HepG2 (cell line): ENCODE data around the gene NECTIN2. TPM values are rescaled to one million over a fixed set of nuclear protein-coding genes. Genes with fewer than 3 reads are reported as not detected.

Source experiments
- ARNTL ChIP-seq: sonication (generic); formaldehyde crosslinking; IDR thresholded peaks from 2 replicates; pipeline ENCODE4 v1.4.0; 2020; ENCODE audit warnings: mild to moderate bottlenecking, missing genetic modification reagents
- ATAD3A ChIP-seq: sonication (generic); formaldehyde crosslinking; IDR thresholded peaks from 2 replicates; pipeline ENCODE4 v1.4.0; 2020; ENCODE audit warnings: missing genetic modification reagents
- BCL6 ChIP-seq: IDR thresholded peaks from 2 replicates; pipeline ENCODE4 v1.6.1; 2016; ENCODE audit warnings: missing genetic modification reagents, missing compliant biosample characterization
- CCDC6 ChIP-seq: sonication (generic); formaldehyde crosslinking; IDR thresholded peaks from 2 replicates; pipeline ENCODE4 v1.8.1; 2022; ENCODE audit warnings: mild to moderate bottlenecking, missing genetic modification reagents, moderate library complexity
- HDAC6 ChIP-seq: fragments of 200-600 bp; sonication (generic); IDR thresholded peaks from 2 replicates; pipeline ENCODE4 v1.7.0; 2017; ENCODE audit warnings: mild to moderate bottlenecking, antibody characterized with exemption, low read length, low read depth
- IRF2 ChIP-seq: IDR thresholded peaks from 2 replicates; pipeline ENCODE4 v1.6.1; 2018; ENCODE audit warnings: missing genetic modification reagents, missing compliant biosample characterization
- KAT7 ChIP-seq: IDR thresholded peaks from 2 replicates; pipeline ENCODE4 v1.6.1; 2018; ENCODE audit warnings: borderline replicate concordance, missing compliant biosample characterization
- KDM4B ChIP-seq: sonication (generic); formaldehyde crosslinking; IDR thresholded peaks from 2 replicates; pipeline ENCODE4 v1.4.0; 2020; ENCODE audit warnings: missing genetic modification reagents
- MED1 ChIP-seq: sonication (generic); formaldehyde crosslinking; IDR thresholded peaks from 2 replicates; pipeline ENCODE4 v1.4.0; 2020; ENCODE audit warnings: missing genetic modification reagents
- NR2F6 ChIP-seq, 2 experiments: IDR thresholded peaks; 2 replicates each; pipeline ENCODE4 v1.6.1; 2016; ENCODE audit warnings: antibody characterized with exemption in 1 of 2, mild to moderate bottlenecking in 1 of 2
- TFE3 ChIP-seq: IDR thresholded peaks from 2 replicates; pipeline ENCODE4 v1.6.1; 2016
- ZBED4 ChIP-seq: sonication (generic); formaldehyde crosslinking; IDR thresholded peaks from 2 replicates; pipeline ENCODE4 v1.4.0; 2020; ENCODE audit warnings: missing genetic modification reagents, borderline replicate concordance
- polyA plus RNA-seq, 8 experiments: library from polyadenylated mRNA; depleted of rRNA in 3 of 8; stranded (reverse) in 7 of 8; unstranded in 1 of 8; fragments of >200 nt; fragmentation: Illumina TruSeq in 4 of 8; extraction: Trizol in 4 of 8; gene quantifications; 2 replicates each; pipeline versions ENCODE4 v1.2.1 to v1.2.3, GENCODE V29; 2011 to 2016; ENCODE audit warnings: low read depth in 4 of 8, missing spikeins in 1 of 8, mixed read lengths in 1 of 8; ENCODE audit not compliant: insufficient read depth in 1 of 8
- total RNA-seq, 5 experiments: library from RNA; depleted of rRNA; stranded (reverse); fragments of >200 nt; fragmentation: Illumina TruSeq; extraction: Trizol; gene quantifications; 2 replicates each; pipeline ENCODE4 v1.2.3, GENCODE V29; 2016; ENCODE audit warnings: low read depth in 1 of 5
- TF ChIP-seq, protein P1 (sequence below): IDR thresholded peaks from 2 replicates; pipeline ENCODE4 v1.4.0; 2020; ENCODE audit warnings: mild to moderate bottlenecking, missing genetic modification reagents
- TF ChIP-seq, protein P2 (sequence below): sonication (generic); formaldehyde crosslinking; IDR thresholded peaks from 2 replicates; pipeline ENCODE4 v1.5.0; 2020; ENCODE audit warnings: missing genetic modification reagents
- TF ChIP-seq, protein P3 (sequence below): sonication (generic); formaldehyde crosslinking; IDR thresholded peaks from 2 replicates; pipeline ENCODE4 v1.4.0; 2020; ENCODE audit warnings: missing genetic modification reagents

Gene NECTIN2
- total and polyA plus RNA-seq, 2 of the 13 experiments (the other 11 are each of a cell fraction or from before 2014, with no cell fraction given): 75.4 to 114 TPM

GRCh38 chr19:44912854-44913253, 66.8 kb downstream of the NECTIN2 start (continued):
- TF ChIP-seq ZBED4 (CRISPR knock-in tag): no peak
- no peak; the same call in 1 of the 2 replicates for TF ChIP-seq IRF2 (CRISPR knock-in tag)
- TF ChIP-seq, protein P1, sequence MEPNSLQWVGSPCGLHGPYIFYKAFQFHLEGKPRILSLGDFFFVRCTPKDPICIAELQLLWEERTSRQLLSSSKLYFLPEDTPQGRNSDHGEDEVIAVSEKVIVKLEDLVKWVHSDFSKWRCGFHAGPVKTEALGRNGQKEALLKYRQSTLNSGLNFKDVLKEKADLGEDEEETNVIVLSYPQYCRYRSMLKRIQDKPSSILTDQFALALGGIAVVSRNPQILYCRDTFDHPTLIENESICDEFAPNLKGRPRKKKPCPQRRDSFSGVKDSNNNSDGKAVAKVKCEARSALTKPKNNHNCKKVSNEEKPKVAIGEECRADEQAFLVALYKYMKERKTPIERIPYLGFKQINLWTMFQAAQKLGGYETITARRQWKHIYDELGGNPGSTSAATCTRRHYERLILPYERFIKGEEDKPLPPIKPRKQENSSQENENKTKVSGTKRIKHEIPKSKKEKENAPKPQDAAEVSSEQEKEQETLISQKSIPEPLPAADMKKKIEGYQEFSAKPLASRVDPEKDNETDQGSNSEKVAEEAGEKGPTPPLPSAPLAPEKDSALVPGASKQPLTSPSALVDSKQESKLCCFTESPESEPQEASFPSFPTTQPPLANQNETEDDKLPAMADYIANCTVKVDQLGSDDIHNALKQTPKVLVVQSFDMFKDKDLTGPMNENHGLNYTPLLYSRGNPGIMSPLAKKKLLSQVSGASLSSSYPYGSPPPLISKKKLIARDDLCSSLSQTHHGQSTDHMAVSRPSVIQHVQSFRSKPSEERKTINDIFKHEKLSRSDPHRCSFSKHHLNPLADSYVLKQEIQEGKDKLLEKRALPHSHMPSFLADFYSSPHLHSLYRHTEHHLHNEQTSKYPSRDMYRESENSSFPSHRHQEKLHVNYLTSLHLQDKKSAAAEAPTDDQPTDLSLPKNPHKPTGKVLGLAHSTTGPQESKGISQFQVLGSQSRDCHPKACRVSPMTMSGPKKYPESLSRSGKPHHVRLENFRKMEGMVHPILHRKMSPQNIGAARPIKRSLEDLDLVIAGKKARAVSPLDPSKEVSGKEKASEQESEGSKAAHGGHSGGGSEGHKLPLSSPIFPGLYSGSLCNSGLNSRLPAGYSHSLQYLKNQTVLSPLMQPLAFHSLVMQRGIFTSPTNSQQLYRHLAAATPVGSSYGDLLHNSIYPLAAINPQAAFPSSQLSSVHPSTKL: peak; percentile 85
- peak; percentile 95 for TF ChIP-seq TFE3
- TF ChIP-seq, protein P2, sequence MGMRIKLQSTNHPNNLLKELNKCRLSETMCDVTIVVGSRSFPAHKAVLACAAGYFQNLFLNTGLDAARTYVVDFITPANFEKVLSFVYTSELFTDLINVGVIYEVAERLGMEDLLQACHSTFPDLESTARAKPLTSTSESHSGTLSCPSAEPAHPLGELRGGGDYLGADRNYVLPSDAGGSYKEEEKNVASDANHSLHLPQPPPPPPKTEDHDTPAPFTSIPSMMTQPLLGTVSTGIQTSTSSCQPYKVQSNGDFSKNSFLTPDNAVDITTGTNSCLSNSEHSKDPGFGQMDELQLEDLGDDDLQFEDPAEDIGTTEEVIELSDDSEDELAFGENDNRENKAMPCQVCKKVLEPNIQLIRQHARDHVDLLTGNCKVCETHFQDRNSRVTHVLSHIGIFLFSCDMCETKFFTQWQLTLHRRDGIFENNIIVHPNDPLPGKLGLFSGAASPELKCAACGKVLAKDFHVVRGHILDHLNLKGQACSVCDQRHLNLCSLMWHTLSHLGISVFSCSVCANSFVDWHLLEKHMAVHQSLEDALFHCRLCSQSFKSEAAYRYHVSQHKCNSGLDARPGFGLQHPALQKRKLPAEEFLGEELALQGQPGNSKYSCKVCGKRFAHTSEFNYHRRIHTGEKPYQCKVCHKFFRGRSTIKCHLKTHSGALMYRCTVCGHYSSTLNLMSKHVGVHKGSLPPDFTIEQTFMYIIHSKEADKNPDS: no peak
- TF ChIP-seq ARNTL (CRISPR knock-in tag): peak; percentile 94
- TF ChIP-seq ATAD3A (CRISPR knock-in tag): no peak
- peak; percentile 95 for TF ChIP-seq MED1 (CRISPR knock-in tag)
- TF ChIP-seq NR2F6 (IDR thresholded peaks at IDR 0.05): peak; percentile 80
- TF ChIP-seq NR2F6 (CRISPR knock-in tag; IDR thresholded peaks at IDR 0.05): peak; percentile 93
- TF ChIP-seq, protein P3, sequence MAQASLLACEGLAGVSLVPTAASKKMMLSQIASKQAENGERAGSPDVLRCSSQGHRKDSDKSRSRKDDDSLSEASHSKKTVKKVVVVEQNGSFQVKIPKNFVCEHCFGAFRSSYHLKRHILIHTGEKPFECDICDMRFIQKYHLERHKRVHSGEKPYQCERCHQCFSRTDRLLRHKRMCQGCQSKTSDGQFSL (CRISPR knock-in tag): no peak
- peak; percentile 62; the same call in 1 of the 2 replicates for TF ChIP-seq CCDC6 (CRISPR knock-in tag)
- TF ChIP-seq KAT7 (CRISPR knock-in tag): peak; percentile 43; the same call in 1 of the 2 replicates
- peak; percentile 74; the same call in 1 of the 2 replicates for TF ChIP-seq KDM4B (CRISPR knock-in tag)
- TF ChIP-seq BCL6 (CRISPR knock-in tag): peak; percentile 91
- TF ChIP-seq HDAC6: no peak
